GM21423 (cell line): ENCODE results near the gene MSX1.

Experiments
- ATAC-seq: cut with Tn5 transposase; IDR thresholded peaks from one replicate; pipeline ENCODE4 v1.9.1; 2021; ENCODE audit warnings: mild to moderate bottlenecking, moderate library complexity; ENCODE audit not compliant: unreplicated experiment

The MSX1 gene

GRCh38 chr4:4838936-4839810 lies 20.3 kb upstream of the MSX1 start:
- ATAC-seq, result no peak

GRCh38 chr4:4840351-4840750 lies 19.1 kb upstream of the MSX1 start:
- no peak for ATAC-seq

GRCh38 chr4:4841156-4841555 lies 18.3 kb upstream of the MSX1 start:
- no peak for ATAC-seq

GRCh38 chr4:4842476-4843441 lies 16.7 kb upstream of the MSX1 start:
- no peak for ATAC-seq

- no peak for ATAC-seq
These were observed 15.7 kb upstream of the MSX1 start for GRCh38 chr4:4843635-4844291.

GRCh38 chr4:4845027-4845426 lies 14.4 kb upstream of the MSX1 start:
- ATAC-seq, result no peak

GRCh38 chr4:4847011-4847410 lies 12.5 kb upstream of the MSX1 start:
- no peak for ATAC-seq

- ATAC-seq, result no peak
These were observed 10.9 kb upstream of the MSX1 start for GRCh38 chr4:4848540-4848939.

GRCh38 chr4:4849106-4849505 lies 10.4 kb upstream of the MSX1 start:
- ATAC-seq, result no peak

- ATAC-seq, result no peak
These were observed 9.8 kb upstream of the MSX1 start for GRCh38 chr4:4849524-4850193.

GRCh38 chr4:4851081-4851480 lies 8.4 kb upstream of the MSX1 start:
- no peak for ATAC-seq

GRCh38 chr4:4851906-4852305 lies 7.6 kb upstream of the MSX1 start:
- ATAC-seq, result no peak

GRCh38 chr4:4852591-4853362 lies 6.7 kb upstream of the MSX1 start:
- peak; percentile 69 for ATAC-seq

- ATAC-seq, result peak; percentile 28
These were observed 6.1 kb upstream of the MSX1 start for GRCh38 chr4:4853371-4853823.

- no peak for ATAC-seq
These were observed 5.4 kb upstream of the MSX1 start for GRCh38 chr4:4853921-4854648.

GRCh38 chr4:4854649-4855295 lies 4.7 kb upstream of the MSX1 start:
- no peak for ATAC-seq

GRCh38 chr4:4855301-4856070 lies 4.0 kb upstream of the MSX1 start:
- no peak for ATAC-seq
